ENCODE measurements around the gene PCDHGA8.
A peak's percentile ranks its signal among the peaks of the same experiment; 100 is the strongest.
"Not testable (repeated sequence)": the region's sequence is repeated elsewhere in the genome, so short reads cannot be mapped to it uniquely, and the experiment has no call there.

The PCDHGA8 gene

GRCh38 chr5:141411575-141411974, 19.1 kb downstream of the PCDHGA8 start:
- H3K27ac Mint-ChIP-seq = no peak overlapping the region
- H3K4me1 Mint-ChIP-seq = peaks cover 18% of the 10 kb centered on the region
- H3K27me3 Mint-ChIP-seq = peaks cover 56% of the 10 kb centered on the region
- H3K9me3 Mint-ChIP-seq = peaks cover 17% of the 10 kb centered on the region
- peaks cover 22% of the 10 kb centered on the region for H3K36me3 Mint-ChIP-seq
- H3K4me3 Mint-ChIP-seq = no peak overlapping the region

DNA sequence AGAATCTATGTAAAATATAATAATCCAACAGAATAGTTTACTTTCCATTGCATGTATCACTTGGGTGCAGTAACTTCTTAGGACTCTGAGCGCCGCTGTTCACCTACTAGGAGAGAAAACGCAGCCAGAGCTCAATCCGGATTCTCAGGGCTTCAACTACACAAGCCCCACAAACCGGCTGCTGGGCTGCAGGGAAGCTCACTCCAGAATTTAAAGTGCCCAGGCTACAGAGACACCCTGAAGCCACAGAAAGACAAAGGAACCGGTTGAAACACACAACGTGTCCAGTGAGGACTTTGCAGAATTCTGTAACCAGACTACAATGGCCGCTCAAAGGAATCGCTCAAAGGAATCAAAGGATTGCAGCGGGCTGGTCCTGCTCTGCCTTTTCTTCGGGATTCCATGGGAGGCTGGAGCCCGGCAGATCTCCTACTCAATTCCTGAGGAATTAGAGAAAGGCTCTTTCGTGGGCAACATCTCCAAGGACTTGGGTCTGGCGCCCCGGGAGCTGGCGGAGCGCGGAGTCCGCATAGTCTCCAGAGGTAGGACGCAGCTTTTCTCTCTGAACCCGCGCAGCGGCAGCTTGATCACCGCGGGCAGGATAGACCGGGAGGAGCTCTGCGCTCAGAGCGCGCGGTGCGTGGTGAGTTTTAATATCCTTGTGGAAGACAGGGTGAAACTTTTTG, 20.6 kb downstream of the PCDHGA8 start, which contains the start of gene PCDHGA10:
PCDHGA10 (plus strand) TSS at position 134 of the 686 bp plus-strand sequence; CDS start at position 323, 189 bp downstream.
- H3K4me1 Mint-ChIP-seq = peaks cover 18% of the 10 kb centered on the region
- H3K36me3 Mint-ChIP-seq = peaks cover 23% of the 10 kb centered on the region
- peaks cover 20% of the 10 kb centered on the region for H3K9me3 Mint-ChIP-seq
- H3K27ac Mint-ChIP-seq = peak within 1 kb of the TSS; percentile 33
- H3K27me3 Mint-ChIP-seq = peaks cover 55% of the 10 kb centered on the region
- peak within 1 kb of the TSS; percentile 90 for H3K4me3 Mint-ChIP-seq

- Mint-ChIP-seq H3K27me3 (peaks cover 56% of the 10 kb centered on the region), H3K36me3 (peaks cover 25% of the 10 kb centered on the region), H3K4me1 (peaks cover 18% of the 10 kb centered on the region), H3K9me3 (peaks cover 21% of the 10 kb centered on the region), H3K4me3 (peak overlapping the region; percentile 90), H3K27ac (peak overlapping the region; percentile 33)
Measured at GRCh38 chr5:141413540-141414069, 21.2 kb downstream of the PCDHGA8 start.

DNA sequence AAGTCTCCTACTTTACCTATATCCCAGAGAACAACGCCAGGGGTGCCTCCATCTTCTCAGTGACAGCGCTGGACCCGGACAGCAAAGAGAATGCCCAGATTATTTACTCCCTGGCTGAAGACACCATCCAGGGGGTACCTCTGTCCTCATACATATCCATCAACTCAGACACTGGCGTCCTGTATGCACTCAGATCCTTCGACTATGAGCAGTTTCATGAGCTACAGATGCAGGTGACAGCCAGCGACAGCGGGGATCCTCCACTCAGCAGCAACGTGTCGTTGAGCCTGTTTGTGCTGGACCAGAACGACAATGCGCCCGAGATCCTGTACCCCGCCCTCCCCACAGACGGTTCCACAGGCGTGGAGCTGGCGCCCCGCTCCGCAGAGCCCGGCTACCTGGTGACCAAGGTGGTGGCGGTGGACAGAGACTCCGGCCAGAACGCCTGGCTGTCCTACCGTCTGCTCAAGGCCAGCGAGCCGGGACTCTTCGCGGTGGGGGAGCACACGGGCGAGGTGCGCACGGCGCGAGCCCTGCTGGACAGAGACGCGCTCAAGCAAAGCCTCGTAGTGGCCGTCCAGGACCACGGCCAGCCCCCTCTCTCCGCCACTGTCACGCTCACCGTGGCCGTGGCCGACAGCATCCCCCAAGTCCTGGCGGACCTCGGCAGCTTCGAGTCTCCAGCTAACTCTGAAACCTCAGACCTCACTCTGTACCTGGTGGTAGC, 22.3 kb downstream of the PCDHGA8 start:
- Mint-ChIP-seq H3K9me3 (peaks cover 18% of the 10 kb centered on the region), H3K4me1 (peaks cover 18% of the 10 kb centered on the region), H3K27me3 (peaks cover 52% of the 10 kb centered on the region), H3K27ac (peak overlapping the region; percentile 25), H3K4me3 (peak overlapping the region; percentile 9), H3K36me3 (peaks cover 24% of the 10 kb centered on the region)

DNA sequence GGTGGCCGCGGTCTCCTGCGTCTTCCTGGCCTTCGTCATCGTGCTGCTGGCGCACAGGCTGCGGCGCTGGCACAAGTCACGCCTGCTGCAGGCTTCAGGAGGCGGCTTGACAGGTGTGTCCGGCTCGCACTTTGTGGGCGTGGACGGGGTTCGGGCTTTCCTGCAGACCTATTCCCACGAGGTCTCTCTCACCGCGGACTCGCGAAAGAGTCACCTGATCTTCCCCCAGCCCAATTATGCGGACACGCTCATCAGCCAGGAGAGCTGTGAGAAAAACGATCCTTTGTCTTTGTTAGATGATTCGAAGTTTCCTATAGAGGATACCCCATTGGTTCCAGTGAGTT, 22.8 kb downstream of the PCDHGA8 start:
- Mint-ChIP-seq H3K27me3 (peaks cover 52% of the 10 kb centered on the region), H3K9me3 (peaks cover 15% of the 10 kb centered on the region), H3K36me3 (peaks cover 25% of the 10 kb centered on the region), H3K4me1 (peaks cover 17% of the 10 kb centered on the region), H3K4me3 (peak overlapping the region; percentile 44)
- not testable (repeated sequence) for H3K27ac Mint-ChIP-seq

GRCh38 chr5:141417494-141418172, 25.2 kb downstream of the PCDHGA8 start, which contains the start of gene PCDHGB7:
Gene PCDHGB7, plus strand, starts transcription at chr5:141417677. Its CDS starts 183 bp downstream, at chr5:141417860.
- Mint-ChIP-seq H3K4me3 (peak within 1 kb of the TSS; percentile 44), H3K9me3 (peaks cover 20% of the 10 kb centered on the region), H3K27ac (peak within 1 kb of the TSS; percentile 41), H3K36me3 (peaks cover 31% of the 10 kb centered on the region), H3K4me1 (peaks cover 15% of the 10 kb centered on the region), H3K27me3 (peaks cover 60% of the 10 kb centered on the region)

- Mint-ChIP-seq H3K4me1 (peaks cover 3% of the 10 kb centered on the region), H3K27ac (peak overlapping the region; percentile 38), H3K4me3 (peak overlapping the region; percentile 12), H3K9me3 (peaks cover 25% of the 10 kb centered on the region), H3K36me3 (peaks cover 28% of the 10 kb centered on the region), H3K27me3 (peaks cover 58% of the 10 kb centered on the region)
Measured at GRCh38 chr5:141419074-141419880, 26.8 kb downstream of the PCDHGA8 start.

GRCh38 chr5:141420855-141421488, 28.5 kb downstream of the PCDHGA8 start, which contains the start of gene PCDHGA11:
Gene PCDHGA11, plus strand, starts transcription at chr5:141421051. Its CDS starts 177 bp downstream, at chr5:141421228.
- Mint-ChIP-seq H3K4me3 (peak within 1 kb of the TSS; percentile 70), H3K27me3 (peaks cover 59% of the 10 kb centered on the region), H3K27ac (peak within 1 kb of the TSS; percentile 17), H3K4me1 (no peaks in the 10 kb centered on the region), H3K36me3 (peaks cover 27% of the 10 kb centered on the region), H3K9me3 (peaks cover 26% of the 10 kb centered on the region)

- peaks cover 26% of the 10 kb centered on the region for H3K9me3 Mint-ChIP-seq
- H3K27ac Mint-ChIP-seq = peak overlapping the region; percentile 17
- H3K36me3 Mint-ChIP-seq = peaks cover 27% of the 10 kb centered on the region
- peaks cover 60% of the 10 kb centered on the region for H3K27me3 Mint-ChIP-seq
- H3K4me1 Mint-ChIP-seq = no peaks in the 10 kb centered on the region
- peak overlapping the region; percentile 70 for H3K4me3 Mint-ChIP-seq
Measured at GRCh38 chr5:141421489-141421855, 29.0 kb downstream of the PCDHGA8 start.

- peaks cover 62% of the 10 kb centered on the region for H3K27me3 Mint-ChIP-seq
- H3K4me3 Mint-ChIP-seq = no peak overlapping the region
Measured at GRCh38 chr5:141422742-141423291, 30.4 kb downstream of the PCDHGA8 start.

DNA sequence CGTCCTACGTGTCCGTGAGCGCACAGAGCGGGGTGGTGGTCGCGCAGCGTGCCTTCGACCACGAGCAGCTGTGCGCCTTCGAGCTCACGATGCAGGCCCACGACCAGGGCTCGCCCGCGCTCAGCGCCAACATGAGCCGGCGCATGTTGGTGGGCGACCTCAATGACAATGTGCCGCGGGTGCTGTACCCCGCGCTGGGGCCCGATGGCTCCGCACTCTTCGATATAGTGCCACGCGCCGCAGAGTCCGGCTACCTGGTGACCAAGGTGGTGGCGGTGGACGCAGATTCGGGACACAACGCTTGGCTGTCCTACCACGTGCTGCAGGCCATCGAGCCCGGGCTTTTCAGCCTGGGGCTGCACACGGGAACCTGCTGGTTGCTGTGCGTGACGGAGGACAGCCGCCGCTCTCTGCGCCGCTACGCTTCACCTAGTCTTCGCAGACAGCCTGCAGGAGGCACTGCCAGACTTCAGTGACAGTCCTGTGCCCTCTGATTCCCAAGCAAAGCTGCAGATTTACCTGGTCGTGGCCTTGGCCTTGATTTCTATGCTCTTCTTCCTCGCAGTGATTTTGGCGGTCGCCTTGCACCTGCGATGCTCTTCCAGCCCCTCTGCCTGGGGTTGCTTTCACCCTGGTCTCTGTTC, 35.5 kb downstream of the PCDHGA8 start:
- Mint-ChIP-seq H3K27ac (no peak overlapping the region), H3K9me3 (peaks cover 32% of the 10 kb centered on the region), H3K36me3 (peaks cover 18% of the 10 kb centered on the region), H3K4me3 (no peak overlapping the region), H3K4me1 (peaks cover 16% of the 10 kb centered on the region), H3K27me3 (peaks cover 56% of the 10 kb centered on the region)

More at GRCh38 chr5:141422742-141423291, 30.4 kb downstream of the PCDHGA8 start:
- H3K27ac Mint-ChIP-seq = no peak overlapping the region
- H3K9me3 Mint-ChIP-seq = peaks cover 28% of the 10 kb centered on the region
- peaks cover 25% of the 10 kb centered on the region for H3K36me3 Mint-ChIP-seq
- no peaks in the 10 kb centered on the region for H3K4me1 Mint-ChIP-seq

DNA sequence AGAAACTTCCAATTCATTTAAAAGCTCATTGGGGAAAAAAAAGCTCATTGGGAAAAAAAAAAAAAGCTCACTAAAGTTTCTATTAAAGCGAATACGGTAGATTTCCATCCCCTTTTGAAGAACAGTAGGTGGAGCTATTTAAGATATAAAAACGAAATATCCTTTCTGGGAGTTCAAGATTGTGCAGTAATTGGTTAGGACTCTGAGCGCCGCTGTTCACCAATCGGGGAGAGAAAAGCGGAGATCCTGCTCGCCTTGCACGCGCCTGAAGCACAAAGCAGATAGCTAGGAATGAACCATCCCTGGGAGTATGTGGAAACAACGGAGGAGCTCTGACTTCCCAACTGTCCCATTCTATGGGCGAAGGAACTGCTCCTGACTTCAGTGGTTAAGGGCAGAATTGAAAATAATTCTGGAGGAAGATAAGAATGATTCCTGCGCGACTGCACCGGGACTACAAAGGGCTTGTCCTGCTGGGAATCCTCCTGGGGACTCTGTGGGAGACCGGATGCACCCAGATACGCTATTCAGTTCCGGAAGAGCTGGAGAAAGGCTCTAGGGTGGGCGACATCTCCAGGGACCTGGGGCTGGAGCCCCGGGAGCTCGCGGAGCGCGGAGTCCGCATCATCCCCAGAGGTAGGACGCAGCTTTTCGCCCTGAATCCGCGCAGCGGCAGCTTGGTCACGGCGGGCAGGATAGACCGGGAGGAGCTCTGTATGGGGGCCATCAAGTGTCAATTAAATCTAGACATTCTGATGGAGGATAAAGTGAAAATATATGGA, 38.1 kb downstream of the PCDHGA8 start, which contains the start of gene PCDHGA12:
PCDHGA12 (plus strand) TSS at position 176 of the 782 bp plus-strand sequence; CDS start at position 429, 253 bp downstream.
- Mint-ChIP-seq H3K36me3 (peaks cover 22% of the 10 kb centered on the region), H3K9me3 (peaks cover 40% of the 10 kb centered on the region), H3K4me3 (peak within 1 kb of the TSS; percentile 84), H3K27me3 (peaks cover 55% of the 10 kb centered on the region), H3K27ac (peak within 1 kb of the TSS; percentile 30), H3K4me1 (peaks cover 16% of the 10 kb centered on the region)

- H3K4me3 Mint-ChIP-seq = peak overlapping the region; percentile 2
- H3K4me1 Mint-ChIP-seq = peaks cover 16% of the 10 kb centered on the region
- H3K9me3 Mint-ChIP-seq = peaks cover 41% of the 10 kb centered on the region
- peaks cover 52% of the 10 kb centered on the region for H3K27me3 Mint-ChIP-seq
- H3K36me3 Mint-ChIP-seq = peaks cover 22% of the 10 kb centered on the region
- H3K27ac Mint-ChIP-seq = no peak overlapping the region
Measured at GRCh38 chr5:141431286-141431685, 38.9 kb downstream of the PCDHGA8 start.

Data from activated naive CD4-positive, alpha-beta T cell treated with anti-CD3 and anti-CD28 coated beads, Interleukin-2, amount 50 U/mL, for 24 hours (primary cell).